A549 treated with RU486 at 1 μM for 4 hours (cell line): Measurements from ENCODE around the gene PITPNC1. TPM values are rescaled to one million over a fixed set of nuclear protein-coding genes. Genes with fewer than 3 reads are reported as not detected.

ENCODE experiments used
- total RNA-seq: library from RNA; stranded (reverse); fragments of 200-300 nt; extraction: Qiagen RNA extraction; gene quantifications from 5 replicates; pipeline ENCODE4 v1.2.3, GENCODE V29; 2022; ENCODE audit warnings: low read depth

The PITPNC1 gene
- 13.6 to 17.7 TPM (median 15.4 TPM) in 5 replicates for total RNA-seq

GRCh38 chr17:67376737-67377487 is at the start of gene PITPNC1:
Gene PITPNC1, plus strand, starts transcription at chr17:67377281.

GRCh38 chr17:67366193-67367157 is 10.6 kb upstream of the PITPNC1 start, which contains the start of gene PSMD12:
Gene PSMD12, minus strand, starts transcription at chr17:67366577. Its CDS starts 58 bp downstream, at chr17:67366519.

GRCh38 chr17:67717624-67718324 is 340.7 kb downstream of the PITPNC1 start, which contains the start of gene NOL11:
Gene NOL11, plus strand, starts transcription at chr17:67717936. Its CDS starts 12 bp downstream, at chr17:67717948.

Other genes starting within 250 kb of the PITPNC1 start
- gene HELZ, start 132.1 kb upstream of the PITPNC1 start, total RNA-seq: 5.1 to 9.8 TPM (median 9.3 TPM) in 5 replicates
- gene PSMD12, start 10.7 kb upstream of the PITPNC1 start, total RNA-seq: 78.4 to 118 TPM (median 100 TPM) in 5 replicates